Measurements from ENCODE around the gene C3orf22.

Gene C3orf22

DNA sequence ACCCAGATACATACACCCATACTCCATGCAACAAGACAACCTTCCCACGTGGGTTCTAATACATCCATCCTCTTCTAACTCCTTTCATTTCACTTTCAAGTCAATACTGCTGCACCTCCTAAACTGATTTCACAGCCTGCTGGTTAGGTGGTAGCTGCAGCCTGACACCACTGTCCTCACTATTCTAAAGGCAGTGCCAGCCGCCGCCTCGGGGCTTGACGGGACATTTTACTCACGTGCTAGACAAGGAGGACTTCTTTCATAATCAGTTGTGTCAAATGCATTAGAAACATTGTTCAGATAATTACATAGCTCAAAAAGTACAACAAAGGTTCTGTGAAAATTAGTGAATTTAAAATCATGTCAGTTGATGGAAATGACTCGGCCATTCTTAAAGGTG, 47.4 kb downstream of the C3orf22 start:
- H3K4me3 Mint-ChIP-seq, result no peak overlapping the region
- no peak for ATAC-seq (ENCODE audit: low read depth)
- H3K4me1 Mint-ChIP-seq, result no peaks in the 10 kb centered on the region
- no peaks in the 10 kb centered on the region for H3K36me3 Mint-ChIP-seq
- no peak for DNase-seq (ENCODE audit: low spot score in 2 of 2)
- H3K27me3 Mint-ChIP-seq, result no peaks in the 10 kb centered on the region
- H3K9me3 Mint-ChIP-seq, result no peaks in the 10 kb centered on the region
- no peak overlapping the region for H3K27ac Mint-ChIP-seq

GRCh38 chr3:126510308-126510910, 48.3 kb downstream of the C3orf22 start:
- H3K9me3 Mint-ChIP-seq, result no peaks in the 10 kb centered on the region
- no peak overlapping the region for H3K4me3 Mint-ChIP-seq
- no peak overlapping the region for H3K27ac Mint-ChIP-seq
- ATAC-seq (ENCODE audit: low read depth) (no peak), DNase-seq (ENCODE audit: low spot score in 2 of 2) (no peak)
- H3K4me1 Mint-ChIP-seq, result no peaks in the 10 kb centered on the region
- peaks cover 2% of the 10 kb centered on the region for H3K27me3 Mint-ChIP-seq
- no peaks in the 10 kb centered on the region for H3K36me3 Mint-ChIP-seq

DNA sequence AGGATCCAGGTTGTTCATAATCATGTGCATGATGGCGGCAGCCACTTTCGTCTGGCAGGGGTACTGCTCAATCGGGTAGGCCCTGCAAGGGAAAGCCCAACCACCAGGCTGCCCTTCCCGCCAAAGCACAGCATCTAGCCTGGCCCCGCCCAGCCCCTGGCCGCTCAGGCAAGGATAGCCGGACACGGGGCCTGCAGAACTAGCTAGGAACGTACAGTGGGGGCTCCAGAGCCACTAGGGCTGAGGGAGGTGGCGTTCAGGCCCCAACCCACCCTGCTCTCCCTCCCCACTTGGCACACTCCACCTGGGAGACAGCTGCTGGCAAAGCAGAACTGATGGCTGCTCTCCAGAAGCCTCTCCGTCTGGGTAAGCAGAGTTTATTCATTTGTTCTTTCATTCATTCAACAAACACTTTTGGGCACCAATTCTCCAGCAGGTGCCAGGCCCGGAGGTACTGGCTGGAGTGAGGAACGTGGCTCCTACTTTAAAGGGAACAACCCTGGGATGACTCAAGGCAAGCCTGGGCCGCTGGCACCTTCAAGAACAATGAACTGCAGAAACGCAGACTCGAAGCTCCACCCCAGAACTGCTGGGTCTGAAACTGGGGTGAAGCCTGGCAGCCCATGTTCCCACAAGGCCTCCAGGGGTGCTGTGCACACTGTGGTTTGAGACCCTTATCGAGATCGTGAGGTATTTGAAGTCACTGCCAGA, 49.0 kb downstream of the C3orf22 start:
- Mint-ChIP-seq H3K9me3 (no peaks in the 10 kb centered on the region), H3K27me3 (peaks cover 7% of the 10 kb centered on the region), H3K27ac (no peak overlapping the region), H3K36me3 (no peaks in the 10 kb centered on the region), H3K4me1 (no peaks in the 10 kb centered on the region), H3K4me3 (no peak overlapping the region)
- ATAC-seq (ENCODE audit: low read depth), result no peak
- no peak for DNase-seq (ENCODE audit: low spot score in 2 of 2)

- no peak overlapping the region for H3K4me3 Mint-ChIP-seq
- H3K36me3 Mint-ChIP-seq, result no peaks in the 10 kb centered on the region
- no peak for DNase-seq (ENCODE audit: low spot score in 2 of 2)
- H3K9me3 Mint-ChIP-seq, result no peaks in the 10 kb centered on the region
- no peak for ATAC-seq (ENCODE audit: low read depth)
- peaks cover 7% of the 10 kb centered on the region for H3K27me3 Mint-ChIP-seq
- H3K27ac Mint-ChIP-seq, result no peak overlapping the region
- H3K4me1 Mint-ChIP-seq, result no peaks in the 10 kb centered on the region
Measured at GRCh38 chr3:126508564-126508964, 50.2 kb downstream of the C3orf22 start.

DNA sequence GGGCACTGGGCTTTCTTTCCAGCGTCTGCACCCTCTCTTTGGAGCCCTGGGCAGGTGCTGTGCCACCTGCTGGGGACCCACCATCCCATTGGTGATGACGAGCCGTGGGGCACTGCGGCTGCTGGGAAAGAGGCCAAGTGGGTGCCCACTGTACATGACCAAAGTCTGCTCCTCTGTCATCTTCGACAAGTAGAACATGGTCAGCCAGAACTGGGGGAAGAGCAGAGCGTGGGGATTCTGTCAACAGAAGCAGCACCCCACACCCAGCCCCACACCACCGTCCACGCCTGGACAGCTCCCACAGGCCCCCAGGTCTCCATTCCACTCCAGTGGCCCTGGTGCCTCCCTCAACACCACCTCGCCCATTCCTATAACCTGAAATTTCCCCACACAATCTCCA, 50.8 kb downstream of the C3orf22 start:
- no peak for DNase-seq (ENCODE audit: low spot score in 2 of 2)
- Mint-ChIP-seq H3K4me1 (no peaks in the 10 kb centered on the region), H3K27ac (no peak overlapping the region), H3K27me3 (peaks cover 7% of the 10 kb centered on the region), H3K4me3 (no peak overlapping the region), H3K9me3 (no peaks in the 10 kb centered on the region), H3K36me3 (no peaks in the 10 kb centered on the region)
- no peak for ATAC-seq (ENCODE audit: low read depth)

- Mint-ChIP-seq H3K27ac (no peak overlapping the region), H3K4me1 (peaks cover 2% of the 10 kb centered on the region), H3K4me3 (no peak overlapping the region), H3K36me3 (no peaks in the 10 kb centered on the region), H3K27me3 (peaks cover 7% of the 10 kb centered on the region), H3K9me3 (no peaks in the 10 kb centered on the region)
- ATAC-seq (ENCODE audit: low read depth) (no peak), DNase-seq (ENCODE audit: low spot score in 2 of 2) (no peak)
Measured at GRCh38 chr3:126503701-126504100, 55.0 kb downstream of the C3orf22 start.

DNA sequence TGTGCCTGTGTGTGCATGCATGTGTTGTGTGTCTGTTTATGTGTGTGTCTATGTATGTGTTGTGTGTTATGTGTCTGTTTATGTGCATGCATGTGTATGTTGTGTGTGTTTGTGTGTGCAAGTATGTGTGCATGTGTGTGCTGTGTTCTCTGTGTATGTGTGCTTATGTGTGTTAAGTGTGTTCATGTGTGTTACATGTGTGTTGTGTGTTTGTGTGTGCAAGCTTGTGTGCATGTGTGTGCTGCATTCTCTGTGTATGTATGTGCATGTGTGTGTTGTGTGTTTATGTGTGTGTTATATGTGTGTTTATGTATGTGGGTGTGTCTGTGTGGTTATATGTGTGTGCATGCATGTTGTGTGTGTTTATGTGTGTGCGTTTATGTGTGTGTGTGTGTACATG, 56.1 kb downstream of the C3orf22 start:
- no peak overlapping the region for H3K4me3 Mint-ChIP-seq
- H3K4me1 Mint-ChIP-seq, result peaks cover 2% of the 10 kb centered on the region
- no peak for ATAC-seq (ENCODE audit: low read depth)
- DNase-seq (ENCODE audit: low spot score in 2 of 2), result no peak
- no peaks in the 10 kb centered on the region for H3K9me3 Mint-ChIP-seq
- no peak overlapping the region for H3K27ac Mint-ChIP-seq
- no peaks in the 10 kb centered on the region for H3K36me3 Mint-ChIP-seq
- peaks cover 7% of the 10 kb centered on the region for H3K27me3 Mint-ChIP-seq

DNA sequence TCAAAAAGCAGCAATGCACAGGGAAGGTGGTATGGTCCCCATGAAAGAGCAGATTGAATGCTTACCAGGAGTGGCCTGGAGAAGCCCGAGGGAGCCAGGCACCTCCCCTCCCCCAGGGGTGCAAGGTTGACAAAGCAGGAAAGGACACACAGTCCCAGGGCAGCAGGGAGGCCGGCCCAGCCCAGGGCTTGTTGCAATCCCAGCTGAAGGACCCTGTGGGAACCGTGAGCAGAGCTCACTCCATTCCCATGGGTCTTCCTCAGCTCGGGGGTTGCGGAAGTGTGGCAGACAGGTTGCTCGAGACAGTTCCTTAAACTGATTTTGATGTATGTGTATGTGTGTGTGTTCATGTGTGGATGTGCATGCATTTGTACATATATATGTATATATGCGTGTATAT, 57.0 kb downstream of the C3orf22 start:
- no peaks in the 10 kb centered on the region for H3K9me3 Mint-ChIP-seq
- no peaks in the 10 kb centered on the region for H3K36me3 Mint-ChIP-seq
- DNase-seq (ENCODE audit: low spot score in 2 of 2) (no peak), ATAC-seq (ENCODE audit: low read depth) (no peak)
- no peak overlapping the region for H3K27ac Mint-ChIP-seq
- peaks cover 7% of the 10 kb centered on the region for H3K27me3 Mint-ChIP-seq
- H3K4me3 Mint-ChIP-seq, result no peak overlapping the region
- H3K4me1 Mint-ChIP-seq, result peaks cover 2% of the 10 kb centered on the region

DNA sequence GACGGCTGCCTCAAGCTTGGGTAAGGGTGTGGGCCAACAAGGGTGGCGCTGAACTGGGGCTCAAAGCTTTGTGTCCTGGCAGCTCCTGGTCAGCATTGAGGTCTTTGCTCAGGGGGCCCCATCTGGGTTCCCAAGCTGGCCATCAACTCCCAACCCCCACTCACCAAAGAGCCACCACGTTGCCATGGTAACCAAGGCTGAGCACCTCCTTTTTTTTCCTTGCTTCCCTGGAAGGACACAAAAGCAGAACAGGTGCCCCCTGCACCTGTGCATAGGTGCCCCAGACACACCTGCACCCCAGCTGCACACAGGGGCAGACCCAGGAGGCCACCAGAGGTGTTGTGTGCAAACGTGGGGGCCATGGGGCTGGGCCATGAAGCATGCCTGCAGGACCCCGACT, 57.7 kb downstream of the C3orf22 start:
- Mint-ChIP-seq H3K27ac (no peak overlapping the region), H3K4me3 (no peak overlapping the region), H3K9me3 (no peaks in the 10 kb centered on the region), H3K4me1 (peaks cover 2% of the 10 kb centered on the region), H3K36me3 (no peaks in the 10 kb centered on the region), H3K27me3 (peaks cover 6% of the 10 kb centered on the region)
- no peak for DNase-seq (ENCODE audit: low spot score in 2 of 2)
- ATAC-seq (ENCODE audit: low read depth), result no peak

- ATAC-seq (ENCODE audit: low read depth) (no peak), DNase-seq (ENCODE audit: low spot score in 2 of 2) (no peak)
- H3K36me3 Mint-ChIP-seq, result no peaks in the 10 kb centered on the region
- peaks cover 2% of the 10 kb centered on the region for H3K27me3 Mint-ChIP-seq
- no peaks in the 10 kb centered on the region for H3K9me3 Mint-ChIP-seq
- no peak overlapping the region for H3K4me3 Mint-ChIP-seq
- H3K27ac Mint-ChIP-seq, result no peak overlapping the region
- H3K4me1 Mint-ChIP-seq, result peaks cover 2% of the 10 kb centered on the region
Measured at GRCh38 chr3:126500016-126500415, 58.7 kb downstream of the C3orf22 start.

Measured in memory B cell (primary cell).